C4-2B (cell line): Measurements from ENCODE around the gene B3GAT1.

Experiments used
- ZFX ChIP-seq: fragments of 450-650 bp; IDR thresholded peaks from 2 replicates; pipeline ENCODE4 v1.6.1; 2017
- TF ChIP-seq, protein P1 (sequence below): fragments of 450-650 bp; conservative IDR thresholded peaks from 2 replicates; pipeline ENCODE4 v1.5.1; 2017; ENCODE audit warnings: mild to moderate bottlenecking

DNA sequence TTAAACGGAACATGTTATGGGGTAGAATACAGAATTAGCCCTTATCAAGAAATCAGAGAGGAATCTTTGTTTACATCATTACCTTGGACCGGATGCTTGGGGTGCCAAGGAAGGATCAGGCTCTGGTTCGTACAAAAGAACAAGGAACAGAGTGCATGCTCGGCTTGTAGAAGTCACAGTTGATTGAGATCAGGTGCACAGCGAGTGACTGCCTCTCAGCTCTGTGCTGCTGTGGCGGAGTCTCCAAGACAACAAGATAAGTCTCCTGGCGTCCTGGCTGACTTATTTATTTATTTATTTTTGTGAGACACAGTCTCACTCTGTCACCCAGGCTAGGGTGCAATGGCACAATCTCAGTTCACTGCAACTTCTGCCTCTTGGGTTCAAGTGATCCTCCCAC is 48.5 kb downstream of the B3GAT1 start:
- TF ChIP-seq, protein P1, sequence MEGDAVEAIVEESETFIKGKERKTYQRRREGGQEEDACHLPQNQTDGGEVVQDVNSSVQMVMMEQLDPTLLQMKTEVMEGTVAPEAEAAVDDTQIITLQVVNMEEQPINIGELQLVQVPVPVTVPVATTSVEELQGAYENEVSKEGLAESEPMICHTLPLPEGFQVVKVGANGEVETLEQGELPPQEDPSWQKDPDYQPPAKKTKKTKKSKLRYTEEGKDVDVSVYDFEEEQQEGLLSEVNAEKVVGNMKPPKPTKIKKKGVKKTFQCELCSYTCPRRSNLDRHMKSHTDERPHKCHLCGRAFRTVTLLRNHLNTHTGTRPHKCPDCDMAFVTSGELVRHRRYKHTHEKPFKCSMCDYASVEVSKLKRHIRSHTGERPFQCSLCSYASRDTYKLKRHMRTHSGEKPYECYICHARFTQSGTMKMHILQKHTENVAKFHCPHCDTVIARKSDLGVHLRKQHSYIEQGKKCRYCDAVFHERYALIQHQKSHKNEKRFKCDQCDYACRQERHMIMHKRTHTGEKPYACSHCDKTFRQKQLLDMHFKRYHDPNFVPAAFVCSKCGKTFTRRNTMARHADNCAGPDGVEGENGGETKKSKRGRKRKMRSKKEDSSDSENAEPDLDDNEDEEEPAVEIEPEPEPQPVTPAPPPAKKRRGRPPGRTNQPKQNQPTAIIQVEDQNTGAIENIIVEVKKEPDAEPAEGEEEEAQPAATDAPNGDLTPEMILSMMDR: no peak
- no peak for TF ChIP-seq ZFX
